Keratinocyte (primary cell): ENCODE data around the gene CFAP61.

ENCODE experiments used
- EZH2 ChIP-seq: IDR thresholded peaks from one replicate; pipeline ENCODE4 v1.6.1; 2012; ENCODE audit warnings: inconsistent platforms, mild to moderate bottlenecking, low read length, moderate library complexity
- TF ChIP-seq, protein P1 (sequence below), 3 experiments: IDR thresholded peaks in 1 of 3; conservative IDR thresholded peaks in 1 of 3; optimal IDR thresholded peaks in 1 of 3; 2 replicates in 2 of 3; 3 replicates in 1 of 3; pipeline versions ENCODE3 to v1.5.1; 2011; ENCODE audit warnings: low read length in 3 of 3, mild to moderate bottlenecking in 3 of 3, moderate library complexity in 2 of 3, control low read depth in 1 of 3, inconsistent platforms in 1 of 3; ENCODE audit not compliant: insufficient read depth in 2 of 3; ENCODE audit errors: extremely low read depth in 1 of 3

DNA sequence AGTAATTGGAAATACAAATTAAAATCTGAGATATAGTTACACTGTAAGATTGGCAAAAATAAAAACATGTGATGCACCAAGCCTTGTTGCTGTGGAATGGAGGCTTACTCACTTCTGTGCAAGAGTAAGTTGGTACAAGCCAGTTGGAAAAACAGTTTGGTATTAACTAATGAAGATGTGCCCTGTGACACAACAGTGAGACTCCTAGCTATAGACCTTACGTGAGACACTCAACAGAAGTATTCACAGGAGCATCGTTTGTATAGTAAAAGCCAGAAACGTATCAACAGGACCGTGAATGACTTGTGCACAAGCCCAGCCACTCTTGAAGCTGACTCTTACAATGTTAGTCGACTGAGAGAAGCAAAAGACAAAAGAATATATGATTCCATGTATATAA, 20.5 kb upstream of the CFAP61 start:
- TF ChIP-seq, protein P1, sequence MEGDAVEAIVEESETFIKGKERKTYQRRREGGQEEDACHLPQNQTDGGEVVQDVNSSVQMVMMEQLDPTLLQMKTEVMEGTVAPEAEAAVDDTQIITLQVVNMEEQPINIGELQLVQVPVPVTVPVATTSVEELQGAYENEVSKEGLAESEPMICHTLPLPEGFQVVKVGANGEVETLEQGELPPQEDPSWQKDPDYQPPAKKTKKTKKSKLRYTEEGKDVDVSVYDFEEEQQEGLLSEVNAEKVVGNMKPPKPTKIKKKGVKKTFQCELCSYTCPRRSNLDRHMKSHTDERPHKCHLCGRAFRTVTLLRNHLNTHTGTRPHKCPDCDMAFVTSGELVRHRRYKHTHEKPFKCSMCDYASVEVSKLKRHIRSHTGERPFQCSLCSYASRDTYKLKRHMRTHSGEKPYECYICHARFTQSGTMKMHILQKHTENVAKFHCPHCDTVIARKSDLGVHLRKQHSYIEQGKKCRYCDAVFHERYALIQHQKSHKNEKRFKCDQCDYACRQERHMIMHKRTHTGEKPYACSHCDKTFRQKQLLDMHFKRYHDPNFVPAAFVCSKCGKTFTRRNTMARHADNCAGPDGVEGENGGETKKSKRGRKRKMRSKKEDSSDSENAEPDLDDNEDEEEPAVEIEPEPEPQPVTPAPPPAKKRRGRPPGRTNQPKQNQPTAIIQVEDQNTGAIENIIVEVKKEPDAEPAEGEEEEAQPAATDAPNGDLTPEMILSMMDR (optimal IDR thresholded peaks at IDR 0.05 in 1 of 3, IDR thresholded peaks at IDR 0.05 in 1 of 3, conservative IDR thresholded peaks at IDR 0.05 in 1 of 3; ENCODE audit: extremely low read depth in 1 of 3, insufficient read depth in 2 of 3, low read length in 3 of 3): no peak
- TF ChIP-seq EZH2: no peak
